ENCODE results near the gene ANP32E.

ANP32E gene

DNA sequence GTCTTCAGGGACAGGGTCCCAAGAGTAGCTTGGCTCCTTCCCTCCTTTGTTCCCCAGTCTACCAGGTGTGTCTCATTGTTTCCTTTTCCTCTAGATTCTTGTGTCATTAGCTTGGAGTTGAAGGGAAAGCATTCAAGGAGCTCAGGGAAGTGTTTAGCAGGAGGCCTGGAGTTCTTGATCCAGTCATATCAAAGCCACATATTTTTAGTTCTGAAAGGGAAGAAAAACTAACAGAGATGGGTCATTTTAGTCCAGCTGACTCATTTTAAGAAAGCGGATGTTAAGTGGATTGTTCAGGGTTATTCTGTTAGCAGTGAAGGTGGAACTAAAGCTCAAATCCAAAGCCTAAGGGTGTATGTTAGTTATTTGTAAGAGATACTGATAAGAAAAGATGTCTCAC, 37.4 kb upstream of the ANP32E start:
- Histone ChIP-seq H2AFZ (ENCODE audit: low read length) (no peak overlapping the region), H3F3A (ENCODE audit: insufficient read depth, low read length) (no peaks in the 10 kb centered on the region), H3K4me2 (ENCODE audit: low read depth, low read length) (no peak overlapping the region), H3K36me3 (replicated peaks; ENCODE audit: insufficient read depth, low read length) (no peaks in the 10 kb centered on the region; the same call in 1 of the 2 replicates), H3K79me2 (ENCODE audit: low read length) (peaks cover 21% of the 10 kb centered on the region), H3K9ac (ENCODE audit: low read length) (no peak overlapping the region), H3K4me1 (ENCODE audit: low read length) (no peaks in the 10 kb centered on the region; the same call in 1 of the 2 replicates), H3K4me3 (ENCODE audit: low read length) (no peak overlapping the region), H3K9me3 (replicated peaks; ENCODE audit: insufficient read depth, low read length) (no peaks in the 10 kb centered on the region), H4K20me1 (ENCODE audit: insufficient read depth, low read length) (no peaks in the 10 kb centered on the region), H3K9me2 (replicated peaks; ENCODE audit: insufficient read depth, low read length) (no peaks in the 10 kb centered on the region), H3K27me3 (replicated peaks; ENCODE audit: insufficient read depth, low read length) (no peaks in the 10 kb centered on the region), H3K27ac (ENCODE audit: low read length) (no peak overlapping the region)
- DNase-seq, result no peak
- TF ChIP-seq, protein P1, sequence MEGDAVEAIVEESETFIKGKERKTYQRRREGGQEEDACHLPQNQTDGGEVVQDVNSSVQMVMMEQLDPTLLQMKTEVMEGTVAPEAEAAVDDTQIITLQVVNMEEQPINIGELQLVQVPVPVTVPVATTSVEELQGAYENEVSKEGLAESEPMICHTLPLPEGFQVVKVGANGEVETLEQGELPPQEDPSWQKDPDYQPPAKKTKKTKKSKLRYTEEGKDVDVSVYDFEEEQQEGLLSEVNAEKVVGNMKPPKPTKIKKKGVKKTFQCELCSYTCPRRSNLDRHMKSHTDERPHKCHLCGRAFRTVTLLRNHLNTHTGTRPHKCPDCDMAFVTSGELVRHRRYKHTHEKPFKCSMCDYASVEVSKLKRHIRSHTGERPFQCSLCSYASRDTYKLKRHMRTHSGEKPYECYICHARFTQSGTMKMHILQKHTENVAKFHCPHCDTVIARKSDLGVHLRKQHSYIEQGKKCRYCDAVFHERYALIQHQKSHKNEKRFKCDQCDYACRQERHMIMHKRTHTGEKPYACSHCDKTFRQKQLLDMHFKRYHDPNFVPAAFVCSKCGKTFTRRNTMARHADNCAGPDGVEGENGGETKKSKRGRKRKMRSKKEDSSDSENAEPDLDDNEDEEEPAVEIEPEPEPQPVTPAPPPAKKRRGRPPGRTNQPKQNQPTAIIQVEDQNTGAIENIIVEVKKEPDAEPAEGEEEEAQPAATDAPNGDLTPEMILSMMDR (IDR thresholded peaks at IDR 0.05; ENCODE audit: low read length), result no peak
- TF ChIP-seq EZH2 (optimal IDR thresholded peaks at IDR 0.05; ENCODE audit: low read depth, low read length) (no peak), EZH2phosphoT487 (IDR thresholded peaks at IDR 0.05; ENCODE audit: low read length) (no peak)

DNA sequence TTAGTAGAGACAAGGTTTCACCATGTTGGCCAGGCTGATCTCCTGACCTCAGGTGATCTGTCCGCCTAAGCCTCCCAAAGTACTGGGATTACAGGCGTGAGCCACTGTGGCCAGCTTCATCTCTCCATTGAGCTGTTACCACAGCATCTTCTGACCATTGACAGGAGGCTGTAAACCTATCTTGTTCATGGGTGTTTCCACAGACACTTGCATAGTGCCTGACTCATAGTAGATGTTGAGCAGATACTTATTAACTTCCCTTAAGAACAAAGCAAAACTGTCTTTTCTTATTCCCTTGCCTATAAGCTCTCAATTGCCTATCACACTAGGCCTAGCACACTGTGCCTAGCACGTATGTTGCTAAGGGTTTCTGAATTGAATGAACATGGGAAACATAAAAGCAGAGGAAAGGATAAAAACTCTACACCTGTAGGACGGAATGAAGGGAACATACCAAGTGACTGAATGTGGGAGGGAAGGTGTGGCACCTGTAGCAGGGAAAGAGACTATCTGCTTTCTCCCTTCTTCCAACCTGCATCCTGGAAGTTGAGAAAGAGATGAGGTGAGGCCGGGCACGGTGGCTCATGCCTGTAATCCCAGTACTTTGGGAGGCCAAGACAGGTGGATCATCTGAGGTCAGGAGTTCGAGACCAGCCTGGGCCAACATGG, 35.5 kb upstream of the ANP32E start:
- H3K79me2 ChIP-seq (ENCODE audit: low read length), result peaks cover 40% of the 10 kb centered on the region
- H3K27me3 ChIP-seq (replicated peaks; ENCODE audit: insufficient read depth, low read length), result no peaks in the 10 kb centered on the region
- no peak for DNase-seq
- peaks cover 8% of the 10 kb centered on the region for H3K4me1 ChIP-seq (ENCODE audit: low read length)
- TF ChIP-seq, protein P1 (IDR thresholded peaks at IDR 0.05; ENCODE audit: low read length), result no peak
- TF ChIP-seq EZH2 (optimal IDR thresholded peaks at IDR 0.05; ENCODE audit: low read depth, low read length) (no peak), EZH2phosphoT487 (IDR thresholded peaks at IDR 0.05; ENCODE audit: low read length) (no peak)
- no peak overlapping the region for H3K4me3 ChIP-seq (ENCODE audit: low read length)
- H2AFZ ChIP-seq (ENCODE audit: low read length), result no peak overlapping the region
- no peak overlapping the region for H3K9ac ChIP-seq (ENCODE audit: low read length)
- H3F3A ChIP-seq (ENCODE audit: insufficient read depth, low read length), result no peaks in the 10 kb centered on the region
- no peaks in the 10 kb centered on the region for H4K20me1 ChIP-seq (ENCODE audit: insufficient read depth, low read length)
- no peaks in the 10 kb centered on the region for H3K9me2 ChIP-seq (replicated peaks; ENCODE audit: insufficient read depth, low read length)
- peaks cover 7% of the 10 kb centered on the region; the same call in 1 of the 2 replicates for H3K36me3 ChIP-seq (replicated peaks; ENCODE audit: insufficient read depth, low read length)
- no peak overlapping the region for H3K27ac ChIP-seq (ENCODE audit: low read length)
- H3K9me3 ChIP-seq (replicated peaks; ENCODE audit: insufficient read depth, low read length), result no peaks in the 10 kb centered on the region
- H3K4me2 ChIP-seq (ENCODE audit: low read depth, low read length), result no peak overlapping the region

DNA sequence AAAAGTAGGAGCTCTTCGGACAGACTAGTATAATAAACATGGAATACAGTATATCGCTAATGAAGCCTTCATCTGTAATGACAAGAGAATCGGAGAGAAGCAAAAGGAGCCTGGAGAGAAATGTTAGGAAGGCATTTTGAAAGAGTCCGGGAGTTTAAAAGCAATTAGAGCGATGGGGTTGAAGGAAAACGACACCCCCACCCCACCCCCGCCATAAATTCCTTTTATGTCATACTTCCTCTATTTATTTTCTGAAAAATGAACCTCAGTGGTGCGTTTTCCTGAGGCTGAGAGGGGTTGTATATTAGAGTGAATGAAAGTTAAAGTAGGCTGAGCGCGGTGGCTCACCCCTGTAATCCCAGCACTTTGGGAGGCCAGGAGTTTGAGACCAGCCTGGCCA, 33.5 kb upstream of the ANP32E start:
- TF ChIP-seq EZH2phosphoT487 (IDR thresholded peaks at IDR 0.05; ENCODE audit: low read length), result no peak
- no peak for TF ChIP-seq EZH2 (optimal IDR thresholded peaks at IDR 0.05; ENCODE audit: low read depth, low read length)
- TF ChIP-seq, protein P1 (IDR thresholded peaks at IDR 0.05; ENCODE audit: low read length), result no peak
- Histone ChIP-seq H3K4me3 (ENCODE audit: low read length) (peak overlapping the region; percentile 88), H3K27ac (ENCODE audit: low read length) (no peak overlapping the region), H3K9ac (ENCODE audit: low read length) (peak overlapping the region; percentile 96; the same call in 1 of the 2 replicates), H3K79me2 (ENCODE audit: low read length) (peaks cover 47% of the 10 kb centered on the region), H3K27me3 (replicated peaks; ENCODE audit: insufficient read depth, low read length) (no peaks in the 10 kb centered on the region), H4K20me1 (ENCODE audit: insufficient read depth, low read length) (no peaks in the 10 kb centered on the region), H3K9me2 (replicated peaks; ENCODE audit: insufficient read depth, low read length) (no peaks in the 10 kb centered on the region), H3K4me2 (ENCODE audit: low read depth, low read length) (peak overlapping the region; percentile 85), H3K4me1 (ENCODE audit: low read length) (peaks cover 8% of the 10 kb centered on the region), H3K9me3 (replicated peaks; ENCODE audit: insufficient read depth, low read length) (no peaks in the 10 kb centered on the region), H3F3A (ENCODE audit: insufficient read depth, low read length) (peaks cover 4% of the 10 kb centered on the region; the same call in 1 of the 2 replicates), H2AFZ (ENCODE audit: low read length) (peak overlapping the region; percentile 71), H3K36me3 (replicated peaks; ENCODE audit: insufficient read depth, low read length) (peaks cover 16% of the 10 kb centered on the region)
- DNase-seq, result no peak
